GM19351 (cell line): ENCODE measurements around the gene TRABD2B.

Source experiments
- ATAC-seq: cut with Tn5 transposase; IDR thresholded peaks from one replicate; pipeline ENCODE4 v1.9.1; 2021; ENCODE audit warnings: mild to moderate bottlenecking, moderate library complexity; ENCODE audit not compliant: unreplicated experiment

TRABD2B gene

GRCh38 chr1:47997289-47998200, at the start of gene TRABD2B:
TSS of gene TRABD2B (minus strand) at chr1:47997385.
- ATAC-seq: peak; percentile 92

- no peak for ATAC-seq
These were observed 47.1 kb upstream of the TRABD2B start for GRCh38 chr1:48044311-48044710.

GRCh38 chr1:48043622-48044021, 46.4 kb upstream of the TRABD2B start:
- ATAC-seq: no peak

GRCh38 chr1:48040154-48040553, 43.0 kb upstream of the TRABD2B start:
- no peak for ATAC-seq

GRCh38 chr1:48039088-48040054, 42.2 kb upstream of the TRABD2B start:
- ATAC-seq: peak; percentile 71

- no peak for ATAC-seq
These were observed 41.1 kb upstream of the TRABD2B start for GRCh38 chr1:48038270-48038767.

GRCh38 chr1:48036710-48037355, 39.6 kb upstream of the TRABD2B start:
- no peak for ATAC-seq

- no peak for ATAC-seq
These were observed 38.4 kb upstream of the TRABD2B start for GRCh38 chr1:48035371-48036141.

- no peak for ATAC-seq
These were observed 36.4 kb upstream of the TRABD2B start for GRCh38 chr1:48033495-48034045.

GRCh38 chr1:48031676-48032075, 34.5 kb upstream of the TRABD2B start:
- ATAC-seq: no peak

GRCh38 chr1:48030696-48031365, 33.6 kb upstream of the TRABD2B start:
- ATAC-seq: no peak

GRCh38 chr1:48030211-48030610, 33.0 kb upstream of the TRABD2B start:
- no peak for ATAC-seq

GRCh38 chr1:48028218-48029069, 31.3 kb upstream of the TRABD2B start:
- no peak for ATAC-seq

- no peak for ATAC-seq
These were observed 30.3 kb upstream of the TRABD2B start for GRCh38 chr1:48027533-48027835.

GRCh38 chr1:48026701-48027532, 29.7 kb upstream of the TRABD2B start:
- ATAC-seq: no peak

GRCh38 chr1:48026275-48026674, 29.1 kb upstream of the TRABD2B start:
- no peak for ATAC-seq

GRCh38 chr1:48025076-48025475, 27.9 kb upstream of the TRABD2B start:
- ATAC-seq: no peak

GRCh38 chr1:48023488-48023887, 26.3 kb upstream of the TRABD2B start:
- no peak for ATAC-seq
